ENCODE results near the gene ATAD3B.
"Not testable (repeated sequence)": the region's sequence is repeated elsewhere in the genome, so short reads cannot be mapped to it uniquely, and the experiment has no call there.

The ATAD3B gene

DNA sequence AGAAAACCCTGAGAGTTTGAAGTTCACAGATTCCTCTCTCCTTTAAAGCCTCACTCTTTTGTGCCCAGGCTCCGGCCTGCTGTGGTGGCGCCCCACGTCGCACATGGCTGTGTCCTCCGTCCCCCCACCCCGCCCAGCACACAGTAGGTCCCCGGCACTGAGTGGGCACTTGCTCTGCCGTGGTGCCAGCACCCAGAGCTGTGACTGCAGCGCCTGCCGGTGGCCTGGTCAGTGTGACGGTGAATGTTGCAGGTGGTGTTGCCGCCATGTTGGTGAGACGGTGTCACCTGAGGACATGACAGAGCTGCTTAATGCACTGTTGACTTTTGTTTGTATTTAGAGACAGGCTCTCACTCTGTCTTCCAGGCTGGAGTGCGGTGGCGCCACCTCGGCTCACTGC is 18.7 kb upstream of the ATAD3B start:
- no peaks in the 10 kb centered on the region for H3K4me1 ChIP-seq (ENCODE audit: low read length)
- H3K9ac ChIP-seq (ENCODE audit: low read length), result no peak overlapping the region
- no peaks in the 10 kb centered on the region for H4K20me1 ChIP-seq (ENCODE audit: insufficient read depth, low read length)
- no peak for TF ChIP-seq EZH2phosphoT487 (IDR thresholded peaks at IDR 0.05; ENCODE audit: low read depth)
- TF ChIP-seq, protein P1, sequence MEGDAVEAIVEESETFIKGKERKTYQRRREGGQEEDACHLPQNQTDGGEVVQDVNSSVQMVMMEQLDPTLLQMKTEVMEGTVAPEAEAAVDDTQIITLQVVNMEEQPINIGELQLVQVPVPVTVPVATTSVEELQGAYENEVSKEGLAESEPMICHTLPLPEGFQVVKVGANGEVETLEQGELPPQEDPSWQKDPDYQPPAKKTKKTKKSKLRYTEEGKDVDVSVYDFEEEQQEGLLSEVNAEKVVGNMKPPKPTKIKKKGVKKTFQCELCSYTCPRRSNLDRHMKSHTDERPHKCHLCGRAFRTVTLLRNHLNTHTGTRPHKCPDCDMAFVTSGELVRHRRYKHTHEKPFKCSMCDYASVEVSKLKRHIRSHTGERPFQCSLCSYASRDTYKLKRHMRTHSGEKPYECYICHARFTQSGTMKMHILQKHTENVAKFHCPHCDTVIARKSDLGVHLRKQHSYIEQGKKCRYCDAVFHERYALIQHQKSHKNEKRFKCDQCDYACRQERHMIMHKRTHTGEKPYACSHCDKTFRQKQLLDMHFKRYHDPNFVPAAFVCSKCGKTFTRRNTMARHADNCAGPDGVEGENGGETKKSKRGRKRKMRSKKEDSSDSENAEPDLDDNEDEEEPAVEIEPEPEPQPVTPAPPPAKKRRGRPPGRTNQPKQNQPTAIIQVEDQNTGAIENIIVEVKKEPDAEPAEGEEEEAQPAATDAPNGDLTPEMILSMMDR (IDR thresholded peaks at IDR 0.05; ENCODE audit: low read depth, low read length), result no peak
- no peak overlapping the region for H3K27ac ChIP-seq (ENCODE audit: low read length)
- no peak overlapping the region for H3K4me2 ChIP-seq (ENCODE audit: low read length)
- no peaks in the 10 kb centered on the region for H3K36me3 ChIP-seq (replicated peaks; ENCODE audit: low read depth, low read length)
- no peaks in the 10 kb centered on the region for H3K9me3 ChIP-seq (ENCODE audit: insufficient read depth, low read length)
- no peak overlapping the region for H2AFZ ChIP-seq (ENCODE audit: low read depth, low read length)
- H3K27me3 ChIP-seq (ENCODE audit: low read depth, low read length), result no peaks in the 10 kb centered on the region
- H3K4me3 ChIP-seq (ENCODE audit: low read length), result no peak overlapping the region
- H3K79me2 ChIP-seq (ENCODE audit: low read length), result no peaks in the 10 kb centered on the region

GRCh38 chr1:1454286-1455056 is 17.1 kb upstream of the ATAD3B start:
- H3K4me2 ChIP-seq (ENCODE audit: low read length); H3K27ac ChIP-seq (ENCODE audit: low read length); H3K4me3 ChIP-seq (ENCODE audit: low read length); H3K79me2 ChIP-seq (ENCODE audit: low read length); H3K9me3 ChIP-seq (ENCODE audit: insufficient read depth, low read length); H4K20me1 ChIP-seq (ENCODE audit: insufficient read depth, low read length); H3K27me3 ChIP-seq (ENCODE audit: low read depth, low read length); H3K9ac ChIP-seq (ENCODE audit: low read length); H3K36me3 ChIP-seq (replicated peaks; ENCODE audit: low read depth, low read length); H3K4me1 ChIP-seq (ENCODE audit: low read length); H2AFZ ChIP-seq (ENCODE audit: low read depth, low read length): not testable (repeated sequence)

- H3K9ac ChIP-seq (ENCODE audit: low read length), result no peak overlapping the region
- no peak overlapping the region for H3K27ac ChIP-seq (ENCODE audit: low read length)
- no peak overlapping the region for H2AFZ ChIP-seq (ENCODE audit: low read depth, low read length)
- H3K9me3 ChIP-seq (ENCODE audit: insufficient read depth, low read length), result no peaks in the 10 kb centered on the region
- H3K79me2 ChIP-seq (ENCODE audit: low read length), result no peaks in the 10 kb centered on the region
- no peak for TF ChIP-seq EZH2phosphoT487 (IDR thresholded peaks at IDR 0.05; ENCODE audit: low read depth)
- TF ChIP-seq, protein P1 (IDR thresholded peaks at IDR 0.05; ENCODE audit: low read depth, low read length), result no peak
- H3K4me2 ChIP-seq (ENCODE audit: low read length), result no peak overlapping the region
- H3K4me1 ChIP-seq (ENCODE audit: low read length), result no peaks in the 10 kb centered on the region
- H3K4me3 ChIP-seq (ENCODE audit: low read length), result no peak overlapping the region
- H4K20me1 ChIP-seq (ENCODE audit: insufficient read depth, low read length), result no peaks in the 10 kb centered on the region
- no peaks in the 10 kb centered on the region for H3K36me3 ChIP-seq (replicated peaks; ENCODE audit: low read depth, low read length)
- H3K27me3 ChIP-seq (ENCODE audit: low read depth, low read length), result no peaks in the 10 kb centered on the region
Measured at GRCh38 chr1:1455366-1455884, 16.1 kb upstream of the ATAD3B start.

GRCh38 chr1:1455934-1456333 is 15.6 kb upstream of the ATAD3B start:
- not testable (repeated sequence) for H3K4me2 ChIP-seq (ENCODE audit: low read length); H4K20me1 ChIP-seq (ENCODE audit: insufficient read depth, low read length); H3K36me3 ChIP-seq (replicated peaks; ENCODE audit: low read depth, low read length); H3K4me3 ChIP-seq (ENCODE audit: low read length); H3K27me3 ChIP-seq (ENCODE audit: low read depth, low read length); H3K27ac ChIP-seq (ENCODE audit: low read length); H3K9me3 ChIP-seq (ENCODE audit: insufficient read depth, low read length); H3K79me2 ChIP-seq (ENCODE audit: low read length); H3K4me1 ChIP-seq (ENCODE audit: low read length); H3K9ac ChIP-seq (ENCODE audit: low read length); H2AFZ ChIP-seq (ENCODE audit: low read depth, low read length)

DNA sequence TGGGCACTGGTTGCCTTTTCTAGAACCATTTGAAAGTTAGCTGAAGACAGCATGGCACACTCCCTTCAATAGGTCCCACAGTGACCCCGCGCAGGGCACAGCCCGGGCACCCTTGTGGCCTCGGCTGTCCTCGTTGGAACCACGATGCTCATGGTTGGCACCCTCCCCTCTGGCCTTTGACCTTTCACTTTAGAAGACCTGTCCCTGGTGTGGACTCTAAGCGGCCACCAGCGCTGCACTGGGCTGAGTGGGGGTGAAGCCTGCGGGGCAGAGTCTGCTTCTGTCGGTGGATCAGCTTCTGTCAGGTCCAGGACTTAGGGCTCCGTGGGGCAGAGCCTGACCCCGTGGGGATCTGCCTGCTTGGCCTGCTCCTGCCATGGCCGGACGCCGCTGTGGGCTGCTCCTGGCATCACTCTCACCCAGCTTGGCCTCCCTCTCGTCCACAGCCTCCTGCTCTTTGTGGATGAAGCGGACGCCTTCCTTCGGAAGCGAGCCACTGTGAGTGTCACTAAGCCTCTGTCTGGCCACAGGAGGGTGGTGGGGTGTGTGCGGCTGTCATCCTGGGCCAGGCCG is 14.8 kb upstream of the ATAD3B start:
- not testable (repeated sequence) for H3K27me3 ChIP-seq (ENCODE audit: low read depth, low read length); H3K9ac ChIP-seq (ENCODE audit: low read length); H3K79me2 ChIP-seq (ENCODE audit: low read length); H3K9me3 ChIP-seq (ENCODE audit: insufficient read depth, low read length); H3K27ac ChIP-seq (ENCODE audit: low read length); H3K4me1 ChIP-seq (ENCODE audit: low read length); H2AFZ ChIP-seq (ENCODE audit: low read depth, low read length); H3K4me3 ChIP-seq (ENCODE audit: low read length); H3K36me3 ChIP-seq (replicated peaks; ENCODE audit: low read depth, low read length); H3K4me2 ChIP-seq (ENCODE audit: low read length); H4K20me1 ChIP-seq (ENCODE audit: insufficient read depth, low read length)

DNA sequence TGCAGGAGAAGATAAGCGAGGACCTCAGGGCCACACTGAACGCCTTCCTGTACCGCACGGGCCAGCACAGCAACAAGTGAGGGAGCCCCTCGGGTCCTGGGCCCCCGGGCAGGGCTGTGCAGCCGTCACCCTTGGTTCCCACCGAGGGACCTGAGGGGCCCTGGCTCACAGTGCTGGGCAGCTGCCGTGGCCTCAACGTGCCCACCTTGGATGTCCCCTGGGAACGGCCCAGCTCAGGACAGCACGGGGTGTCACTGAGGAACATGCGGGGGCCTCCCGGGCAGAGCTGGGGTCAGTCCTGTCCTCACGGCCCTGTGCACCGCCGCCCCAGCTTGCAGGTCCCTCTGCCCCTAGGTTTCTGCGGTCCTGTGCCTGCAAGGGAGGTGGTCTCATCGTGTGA is 12.4 kb upstream of the ATAD3B start:
- H2AFZ ChIP-seq (ENCODE audit: low read depth, low read length); H3K4me3 ChIP-seq (ENCODE audit: low read length); H3K79me2 ChIP-seq (ENCODE audit: low read length); H3K27me3 ChIP-seq (ENCODE audit: low read depth, low read length); H3K36me3 ChIP-seq (replicated peaks; ENCODE audit: low read depth, low read length); H4K20me1 ChIP-seq (ENCODE audit: insufficient read depth, low read length); H3K27ac ChIP-seq (ENCODE audit: low read length); H3K4me2 ChIP-seq (ENCODE audit: low read length); H3K9ac ChIP-seq (ENCODE audit: low read length); H3K9me3 ChIP-seq (ENCODE audit: insufficient read depth, low read length): not testable (repeated sequence)
- H3K4me1 ChIP-seq (ENCODE audit: low read length), result peaks cover 19% of the 10 kb centered on the region

DNA sequence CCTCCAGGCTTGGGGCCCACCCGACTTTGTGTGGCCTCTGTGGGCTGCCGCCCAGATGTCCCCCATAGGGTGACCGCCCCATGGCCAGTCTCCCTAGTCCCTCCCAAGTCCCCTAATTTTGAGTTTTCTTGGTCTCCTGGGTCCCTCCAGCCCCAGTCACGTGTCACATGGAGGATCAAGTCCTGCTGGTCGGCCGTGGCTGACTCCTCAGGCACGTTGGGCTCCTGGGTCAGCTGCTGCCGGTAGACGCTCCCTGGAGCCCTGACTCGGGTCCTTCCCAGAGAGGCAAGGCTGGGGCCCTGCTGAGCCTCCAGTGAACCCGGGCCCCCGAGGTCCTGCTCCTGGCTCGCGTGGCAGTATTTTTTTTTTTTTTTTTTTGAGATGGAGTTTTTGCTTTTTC is 11.9 kb upstream of the ATAD3B start:
- not testable (repeated sequence) for H2AFZ ChIP-seq (ENCODE audit: low read depth, low read length); H3K4me2 ChIP-seq (ENCODE audit: low read length); H3K4me3 ChIP-seq (ENCODE audit: low read length); H3K36me3 ChIP-seq (replicated peaks; ENCODE audit: low read depth, low read length); H3K27me3 ChIP-seq (ENCODE audit: low read depth, low read length); H4K20me1 ChIP-seq (ENCODE audit: insufficient read depth, low read length); H3K27ac ChIP-seq (ENCODE audit: low read length); H3K9ac ChIP-seq (ENCODE audit: low read length); H3K79me2 ChIP-seq (ENCODE audit: low read length); H3K9me3 ChIP-seq (ENCODE audit: insufficient read depth, low read length)
- H3K4me1 ChIP-seq (ENCODE audit: low read length), result peaks cover 24% of the 10 kb centered on the region
